H1 (cell line): Measurements from ENCODE around the gene CYB561D2. TPM values are rescaled to one million over a fixed set of nuclear protein-coding genes. Genes with fewer than 3 reads are reported as not detected.

Experiments used
- CTCF ChIA-PET: fragments of 300-600 bp; sonication (Branson Sonifier 250); formaldehyde crosslinking; loops from one replicate; lab custom pipeline; 2021; ENCODE audit not compliant: partially characterized antibody; lab: Charles Lee
- POLR2A ChIA-PET: fragments of 300-600 bp; sonication (Branson Sonifier 250); formaldehyde crosslinking; loops from one replicate; lab custom pipeline; 2021; ENCODE audit warnings: inconsistent platforms; ENCODE audit not compliant: partially characterized antibody; lab: Charles Lee
- DNase-seq, 2 experiments: peaks; one replicate each; pipeline versions ENCODE4 v3.0.0 to v3.0.0-alpha.2; 2010 to 2022; ENCODE audit warnings: low spot score in 2 of 2, low read depth in 1 of 2, mixed read lengths in 1 of 2
- FAIRE-seq: peaks from 2 replicates; lab custom pipeline; 2011; peaks lifted over from hg19 to GRCh38; lab: Jason Lieb, UNC
- H2AFZ ChIP-seq: 2 replicates; pipeline ENCODE4 v1.8.1; 2012; ENCODE audit warnings: low read length, inconsistent platforms
- H2AK5ac ChIP-seq: 2 replicates; pipeline ENCODE4 v1.6.1; 2013; ENCODE audit warnings: low read depth, low read length
- H2BK120ac ChIP-seq: replicated peaks from 2 replicates; pipeline ENCODE3; 2013; ENCODE audit warnings: low read depth, low read length, inconsistent platforms
- H2BK12ac ChIP-seq: 2 replicates; pipeline ENCODE4 v1.6.1; 2013; ENCODE audit warnings: low read depth, low read length
- H2BK15ac ChIP-seq: 2 replicates; pipeline ENCODE4 v1.6.1; 2013; ENCODE audit warnings: low read length
- H2BK20ac ChIP-seq: 2 replicates; pipeline ENCODE4 v1.6.1; 2013; ENCODE audit warnings: low read length
- H2BK5ac ChIP-seq: 2 replicates; pipeline ENCODE4 v1.6.1; 2013; ENCODE audit warnings: low read depth, low read length
- H3K14ac ChIP-seq: 2 replicates; pipeline ENCODE4 v1.6.1; 2013; ENCODE audit warnings: inconsistent platforms; ENCODE audit not compliant: insufficient read length
- H3K18ac ChIP-seq: 2 replicates; pipeline ENCODE4 v1.6.1; 2013; ENCODE audit warnings: low read length; ENCODE audit errors: extremely low read depth
- H3K23ac ChIP-seq: 2 replicates; pipeline ENCODE4 v1.6.1; 2013; ENCODE audit warnings: inconsistent platforms; ENCODE audit not compliant: insufficient read length
- H3K23me2 ChIP-seq: 2 replicates; pipeline ENCODE4 v1.6.1; 2013; ENCODE audit warnings: low read depth, low read length
- H3K27ac ChIP-seq: 2 replicates; pipeline ENCODE4 v1.6.1; 2011; ENCODE audit warnings: low read depth, low read length, inconsistent platforms
- H3K27me3 ChIP-seq, 4 experiments: replicated peaks in 1 of 4; 1 replicate in 1 of 4; 2 replicates in 3 of 4; pipeline versions ENCODE4 v1.6.1 to v1.8.1; 2011 to 2013; ENCODE audit warnings: low read length in 3 of 4, mild to moderate bottlenecking in 3 of 4, inconsistent platforms in 2 of 4, mixed read lengths in 2 of 4, moderate library complexity in 1 of 4; ENCODE audit not compliant: control insufficient read depth in 3 of 4, insufficient read depth in 3 of 4; ENCODE audit errors: extremely low read depth in 1 of 4
- H3K36me3 ChIP-seq, 4 experiments: 2 replicates each; pipeline versions ENCODE4 v1.6.1 to v1.8.1; 2011 to 2013; ENCODE audit warnings: mild to moderate bottlenecking in 4 of 4, low read length in 3 of 4, moderate library complexity in 2 of 4, control low read depth in 1 of 4, inconsistent platforms in 1 of 4; ENCODE audit not compliant: insufficient read depth in 4 of 4, control insufficient read depth in 2 of 4
- H3K4ac ChIP-seq: replicated peaks from 2 replicates; pipeline ENCODE3; 2013; ENCODE audit warnings: low read length, low read depth, mixed read lengths, inconsistent platforms; ENCODE audit not compliant: insufficient read length
- H3K4me1 ChIP-seq, 4 experiments: replicated peaks in 1 of 4; 1 replicate in 1 of 4; 2 replicates in 3 of 4; pipeline versions ENCODE4 v1.6.1 to v1.8.1; 2011 to 2013; ENCODE audit warnings: low read length in 3 of 4, inconsistent platforms in 2 of 4, mixed read lengths in 1 of 4; ENCODE audit not compliant: insufficient read depth in 4 of 4, control insufficient read depth in 3 of 4
- H3K4me2 ChIP-seq, 2 experiments: 2 replicates each; pipeline versions ENCODE4 v1.6.1 to v1.8.1; 2011 to 2013; ENCODE audit warnings: low read depth in 2 of 2, low read length in 2 of 2, control low read depth in 1 of 2, inconsistent platforms in 1 of 2, mild to moderate bottlenecking in 1 of 2; ENCODE audit not compliant: insufficient read depth in 1 of 2
- H3K4me3 ChIP-seq, 4 experiments: fragments of 200-600, 300-600 bp in 1 of 4; sonication (generic), shearing (Covaris generic), sonication (Bioruptor Twin) in 1 of 4; 2 replicates each; pipeline versions ENCODE4 v1.5.1 to v1.8.1; 2011 to 2016; ENCODE audit warnings: low read length in 4 of 4, low read depth in 3 of 4, control low read depth in 2 of 4, inconsistent platforms in 2 of 4, mild to moderate bottlenecking in 2 of 4, mixed read lengths in 1 of 4, moderate library complexity in 1 of 4; ENCODE audit not compliant: insufficient read depth in 2 of 4; ENCODE audit errors: extremely low read depth in 1 of 4
- H3K56ac ChIP-seq: replicated peaks from 2 replicates; pipeline ENCODE3; 2013; ENCODE audit warnings: low read depth, mild to moderate bottlenecking, mixed read lengths, low read length, inconsistent platforms; ENCODE audit not compliant: insufficient read length
- H3K79me1 ChIP-seq: 2 replicates; pipeline ENCODE4 v1.6.1; 2013; ENCODE audit warnings: low read depth, low read length, control low read depth
- H3K79me2 ChIP-seq, 2 experiments: 2 replicates each; pipeline versions ENCODE4 v1.6.1 to v1.8.1; 2012 to 2013; ENCODE audit warnings: low read length in 2 of 2, mild to moderate bottlenecking in 2 of 2, inconsistent platforms in 1 of 2; ENCODE audit not compliant: insufficient read depth in 2 of 2, control insufficient read depth in 1 of 2
- H3K9ac ChIP-seq, 4 experiments: replicated peaks in 1 of 4; 1 replicate in 1 of 4; 2 replicates in 3 of 4; pipeline versions ENCODE4 v1.6.1 to v1.8.1; 2011 to 2013; ENCODE audit warnings: low read depth in 3 of 4, low read length in 3 of 4, control low read depth in 2 of 4, mild to moderate bottlenecking in 2 of 4, moderate library complexity in 2 of 4, inconsistent platforms in 1 of 4; ENCODE audit errors: extremely low read depth in 1 of 4
- H3K9me3 ChIP-seq, 2 experiments: 2 replicates each; pipeline versions ENCODE4 v1.6.1 to v1.8.1; 2012 to 2013; ENCODE audit warnings: mild to moderate bottlenecking in 2 of 2, moderate library complexity in 2 of 2, control low read depth in 1 of 2, inconsistent platforms in 1 of 2, low read depth in 1 of 2, low read length in 1 of 2, mixed read lengths in 1 of 2; ENCODE audit not compliant: insufficient read depth in 2 of 2
- H4K20me1 ChIP-seq, 2 experiments: replicated peaks in 1 of 2; 2 replicates each; pipeline versions ENCODE3 to v1.8.1; 2011 to 2013; ENCODE audit warnings: inconsistent platforms in 2 of 2, low read length in 2 of 2, mild to moderate bottlenecking in 1 of 2; ENCODE audit not compliant: insufficient read depth in 2 of 2, control insufficient read depth in 1 of 2
- H4K5ac ChIP-seq: 2 replicates; pipeline ENCODE4 v1.6.1; 2013; ENCODE audit warnings: low read length, low read depth, mixed read lengths, inconsistent platforms; ENCODE audit not compliant: insufficient read length
- H4K8ac ChIP-seq: 2 replicates; pipeline ENCODE4 v1.8.0; 2013; ENCODE audit warnings: mild to moderate bottlenecking, moderate library complexity, low read length, inconsistent platforms; ENCODE audit not compliant: insufficient read depth; ENCODE audit errors: extremely low read depth
- H4K91ac ChIP-seq: replicated peaks from 2 replicates; pipeline ENCODE3; 2013; ENCODE audit warnings: low read length, mixed read lengths, inconsistent platforms; ENCODE audit not compliant: insufficient read length
- ASH2L ChIP-seq: fragments of 200-600, 300-600 bp; sonication (generic); IDR thresholded peaks from one replicate; pipeline ENCODE4 v1.7.1; 2017; ENCODE audit warnings: low read length
- CREB1 ChIP-seq: IDR thresholded peaks from 2 replicates; pipeline ENCODE4 v1.6.1; 2012; ENCODE audit warnings: inconsistent platforms
- FOSL1 ChIP-seq: IDR thresholded peaks from 2 replicates; pipeline ENCODE4 v1.6.1; 2011; ENCODE audit warnings: mild to moderate bottlenecking, low read depth, low read length, moderate library complexity; ENCODE audit not compliant: insufficient read depth
- HDAC6 ChIP-seq: IDR thresholded peaks from one replicate; pipeline ENCODE4 v1.7.1; 2012; ENCODE audit warnings: low read depth, mild to moderate bottlenecking, inconsistent platforms, low read length, moderate library complexity
- KDM4A ChIP-seq: IDR thresholded peaks from one replicate; pipeline ENCODE4 v1.7.1; 2012; ENCODE audit warnings: low read depth, mild to moderate bottlenecking, moderate library complexity, low read length, inconsistent platforms; ENCODE audit not compliant: severe bottlenecking
- MAFK ChIP-seq: IDR thresholded peaks from 2 replicates; pipeline ENCODE4 v1.6.1; 2012; ENCODE audit warnings: low read depth, mild to moderate bottlenecking, improper control_type of control experiment, low read length
- PHF8 ChIP-seq: fragments of 200-600 bp; sonication (generic); conservative IDR thresholded peaks from 2 replicates; pipeline ENCODE4 v1.7.1; 2012; ENCODE audit warnings: low read depth, mild to moderate bottlenecking, inconsistent platforms, low read length, moderate library complexity
- POLR2AphosphoS5 ChIP-seq: IDR thresholded peaks from 2 replicates; pipeline ENCODE4 v1.6.1; 2011; ENCODE audit warnings: low read depth, low read length
- RBBP5 ChIP-seq: IDR thresholded peaks from 2 replicates; pipeline ENCODE4 v1.7.1; 2012; ENCODE audit warnings: low read depth, mild to moderate bottlenecking, inconsistent platforms, low read length, moderate library complexity, borderline replicate concordance
- RFX5 ChIP-seq: IDR thresholded peaks from 2 replicates; pipeline ENCODE4 v1.6.1; 2011; ENCODE audit warnings: low read depth, low read length, improper control_type of control experiment, borderline replicate concordance
- RXRA ChIP-seq: IDR thresholded peaks from 2 replicates; pipeline ENCODE4 v1.6.1; 2011; ENCODE audit warnings: low read depth, mild to moderate bottlenecking, low read length, moderate library complexity; ENCODE audit not compliant: insufficient read depth
- SIRT6 ChIP-seq: IDR thresholded peaks from one replicate; pipeline ENCODE4 v1.7.1; 2012; ENCODE audit warnings: low read length, inconsistent platforms
- SP1 ChIP-seq: IDR thresholded peaks from 2 replicates; pipeline ENCODE4 v1.6.1; 2011; ENCODE audit warnings: low read depth, low read length
- SP2 ChIP-seq: IDR thresholded peaks from 2 replicates; pipeline ENCODE4 v1.6.1; 2012; ENCODE audit warnings: mild to moderate bottlenecking, low read length, inconsistent platforms
- SRF ChIP-seq: IDR thresholded peaks from 2 replicates; pipeline ENCODE4 v1.6.1; 2011; ENCODE audit warnings: mild to moderate bottlenecking, low read depth, low read length, moderate library complexity
- WGBS, 2 experiments: shearing (Covaris generic) in 1 of 2; methylation state at CpG; one replicate each; pipeline versions ENCODE4 v1.1.6 to v1.1.7; 2013 to 2015; ENCODE audit warnings: low lambda C conversion rate in 2 of 2, mixed read lengths in 2 of 2, inconsistent platforms in 1 of 2, low coverage in 1 of 2, missing lambda C conversion rate in 1 of 2; ENCODE audit not compliant: insufficient replicate concordance in 2 of 2, insufficient coverage in 1 of 2, insufficient read length in 1 of 2; ENCODE audit errors: extremely low coverage in 1 of 2, missing lambda C conversion rate in 1 of 2; 5-methylcytosine and 5-hydroxymethylcytosine counted together
- polyA plus RNA-seq, 7 experiments: library from polyadenylated mRNA; depleted of rRNA in 3 of 7; stranded (reverse) in 5 of 7; unstranded in 2 of 7; fragments of >200 nt in 5 of 7; fragments of 200-250 nt in 2 of 7; gene quantifications; 1 replicate in 5 of 7; 2 replicates in 1 of 7; 4 replicates in 1 of 7; pipeline versions ENCODE4 v1.2.1 to v1.2.3, GENCODE V29; 2011 to 2013; ENCODE audit warnings: missing spikeins in 2 of 7, mixed read lengths in 2 of 7
- total RNA-seq: library from RNA; stranded (reverse); fragmentation: NEBNext Ultra II Directional; extraction: Animal tissue kit (Norgen Biotek cat#: 25700); gene quantifications from 2 replicates; pipeline ENCODE4 v1.2.1, GENCODE V29; 2021

Gene CYB561D2
- total and polyA plus RNA-seq, 2 of the 8 experiments (the other 6 are each of a cell fraction or from before 2014, with no cell fraction given) = 9.8 to 34.0 TPM

GRCh38 chr3:50401978-50402595, 51.4 kb downstream of the CYB561D2 start:
- TF ChIP-seq ASH2L = no peak
- no peak for TF ChIP-seq PHF8
- TF ChIP-seq SP2 = no peak
- no peak for TF ChIP-seq RFX5
- TF ChIP-seq RXRA = no peak
- TF ChIP-seq HDAC6 = no peak
- TF ChIP-seq SP1 = no peak
- TF ChIP-seq FOSL1 = no peak
- TF ChIP-seq MAFK = no peak
- TF ChIP-seq CREB1 = no peak
- no peak for TF ChIP-seq SRF
- no peak for TF ChIP-seq RBBP5
- no peak for TF ChIP-seq KDM4A
- no peak for TF ChIP-seq SIRT6
- TF ChIP-seq POLR2AphosphoS5 = no peak
- no peak for FAIRE-seq
- H2BK15ac ChIP-seq = no peak overlapping the region
- no peaks in the 10 kb centered on the region for H3K9me3 ChIP-seq
- no peak overlapping the region for H3K9ac ChIP-seq
- no peaks in the 10 kb centered on the region for H3K79me2 ChIP-seq
- DNase-seq = no peak
- ChIA-PET POLR2A (interaction anchor here (0.9 kb wide), 1 partner anchor 112 kb away, joined by 4 read pairs; no protein-coding TSS in a partner anchor), CTCF (interaction anchor here (0.6 to 2.2 kb wide), 5 partner anchors 17 to 148 kb away, joined by 3 to 5 read pairs (median 3); no protein-coding TSS in a partner anchor)
- no peak overlapping the region for H3K14ac ChIP-seq
- H2AFZ ChIP-seq = no peak overlapping the region
- 73% methylated on average over 5 of the region's 5 CpGs; no CpG with 5 or more reads in 1 of the 2 experiments for WGBS, 2 experiments
- H2AK5ac ChIP-seq = no peak overlapping the region
- no peak overlapping the region for H2BK12ac ChIP-seq
- no peak overlapping the region for H2BK120ac ChIP-seq
- no peak overlapping the region for H4K8ac ChIP-seq
- H3K18ac ChIP-seq = no peak overlapping the region
- no peak overlapping the region for H3K4me2 ChIP-seq
- no peak overlapping the region for H3K27ac ChIP-seq
- no peak overlapping the region for H3K56ac ChIP-seq
- H3K23me2 ChIP-seq = no peaks in the 10 kb centered on the region
- no peak overlapping the region for H3K23ac ChIP-seq
- no peak overlapping the region for H3K4ac ChIP-seq
- H3K36me3 ChIP-seq = no peaks in the 10 kb centered on the region
- no peak overlapping the region for H3K4me3 ChIP-seq
- no peaks in the 10 kb centered on the region for H3K79me1 ChIP-seq
- H4K91ac ChIP-seq = no peak overlapping the region
- peaks cover 13 to 17% of the 10 kb centered on the region in 2 experiments for H4K20me1 ChIP-seq
- no peak overlapping the region for H2BK5ac ChIP-seq
- no peak overlapping the region for H4K5ac ChIP-seq
- no peak overlapping the region for H2BK20ac ChIP-seq
- H3K4me1 ChIP-seq = no peaks in the 10 kb centered on the region; a peak in 1 of 7 replicates
- H3K27me3 ChIP-seq = peaks cover 0 to 8% (median 0%) of the 10 kb centered on the region in 4 experiments; a peak in 2 of 7 replicates
